ENCODE results near the gene LPAR1.

DNA sequence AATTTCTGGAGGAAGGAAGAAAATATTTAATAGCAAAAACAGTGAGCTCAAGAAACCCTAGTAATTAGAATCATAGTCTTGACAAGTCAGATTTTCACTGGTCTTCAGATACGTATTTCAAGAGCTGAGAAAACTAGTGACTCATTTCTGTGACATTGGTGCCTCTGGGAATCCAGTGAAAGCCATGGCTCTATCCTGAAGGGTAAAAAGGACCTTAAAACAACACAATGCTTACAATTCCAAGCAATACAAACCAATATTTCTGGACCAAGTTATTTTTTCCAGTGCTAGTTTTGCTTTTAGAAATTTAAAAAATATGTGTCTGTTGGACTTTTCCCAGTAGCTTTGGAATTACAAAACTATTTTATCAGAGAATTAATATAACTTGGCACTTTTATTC is 140.3 kb downstream of the LPAR1 start:
- TF ChIP-seq, protein P1, sequence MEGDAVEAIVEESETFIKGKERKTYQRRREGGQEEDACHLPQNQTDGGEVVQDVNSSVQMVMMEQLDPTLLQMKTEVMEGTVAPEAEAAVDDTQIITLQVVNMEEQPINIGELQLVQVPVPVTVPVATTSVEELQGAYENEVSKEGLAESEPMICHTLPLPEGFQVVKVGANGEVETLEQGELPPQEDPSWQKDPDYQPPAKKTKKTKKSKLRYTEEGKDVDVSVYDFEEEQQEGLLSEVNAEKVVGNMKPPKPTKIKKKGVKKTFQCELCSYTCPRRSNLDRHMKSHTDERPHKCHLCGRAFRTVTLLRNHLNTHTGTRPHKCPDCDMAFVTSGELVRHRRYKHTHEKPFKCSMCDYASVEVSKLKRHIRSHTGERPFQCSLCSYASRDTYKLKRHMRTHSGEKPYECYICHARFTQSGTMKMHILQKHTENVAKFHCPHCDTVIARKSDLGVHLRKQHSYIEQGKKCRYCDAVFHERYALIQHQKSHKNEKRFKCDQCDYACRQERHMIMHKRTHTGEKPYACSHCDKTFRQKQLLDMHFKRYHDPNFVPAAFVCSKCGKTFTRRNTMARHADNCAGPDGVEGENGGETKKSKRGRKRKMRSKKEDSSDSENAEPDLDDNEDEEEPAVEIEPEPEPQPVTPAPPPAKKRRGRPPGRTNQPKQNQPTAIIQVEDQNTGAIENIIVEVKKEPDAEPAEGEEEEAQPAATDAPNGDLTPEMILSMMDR (IDR thresholded peaks at IDR 0.05): no peak
- no peak for TF ChIP-seq POLR2A (IDR thresholded peaks at IDR 0.05)

All from heart left ventricle (tissue), 13 donors.